Measurements from ENCODE around the gene CCDC159. TPM values are rescaled to one million over a fixed set of nuclear protein-coding genes. Genes with fewer than 3 reads are reported as not detected.

CCDC159 gene
- total and polyA plus RNA-seq, 2 donors (not counting 1 experiment from before 2014, with no cell fraction given), result 57.5 to 128 TPM

- no peak for TF ChIP-seq EZH2 (IDR thresholded peaks at IDR 0.05; ENCODE audit: borderline replicate concordance, insufficient read depth, low read depth, low read length, poor library complexity, severe bottlenecking)
- no peak for TF ChIP-seq CTCF (IDR thresholded peaks at IDR 0.05)
- no peak overlapping the region for H3K4me3 Mint-ChIP-seq
- DNase-seq (no peak), ATAC-seq (ENCODE audit: low read depth) (no peak)
- Histone ChIP-seq H3K4me3 (ENCODE audit: control extremely low read depth in 1 of 5, extremely low read depth in 1 of 5, insufficient read depth in 1 of 5, low read depth in 2 of 5, low read length in 4 of 5) (no peak overlapping the region), H3K9ac (ENCODE audit: low read length) (no peak overlapping the region), H2AFZ (ENCODE audit: insufficient read depth, low read depth, low read length, poor library complexity, severe bottlenecking) (no peak overlapping the region), H4K20me1 (ENCODE audit: control insufficient read depth, insufficient read depth, low read length, poor library complexity, severe bottlenecking) (no peaks in the 10 kb centered on the region), H3K79me2 (ENCODE audit: control insufficient read depth, insufficient read depth, low read length) (no peaks in the 10 kb centered on the region), H3K4me1 (ENCODE audit: control insufficient read depth in 2 of 2, insufficient read depth in 2 of 2, low read length in 2 of 2) (no peaks in the 10 kb centered on the region), H3K9me3 (ENCODE audit: control extremely low read depth in 1 of 3, control insufficient read depth in 2 of 3, insufficient read depth in 1 of 3, low read length in 2 of 3) (no peaks in the 10 kb centered on the region), H3K27ac (ENCODE audit: low read length in 2 of 2) (no peak overlapping the region), H3K4me2 (replicated peaks; ENCODE audit: low read depth, low read length, poor library complexity, severe bottlenecking) (no peak overlapping the region), H3K27me3 (replicated peaks in 1 of 4; ENCODE audit: control extremely low read depth in 1 of 4, control insufficient read depth in 3 of 4, insufficient read depth in 4 of 4, low read length in 3 of 4) (no peaks in the 10 kb centered on the region), H3K36me3 (replicated peaks in 1 of 2; ENCODE audit: control extremely low read depth in 1 of 2, control insufficient read depth in 1 of 2, extremely low read depth in 1 of 2, insufficient read depth in 2 of 2, low read length in 1 of 2) (peaks cover 0 to 24% of the 10 kb centered on the region in 2 experiments)
- H3K9me3 Mint-ChIP-seq (ENCODE audit: insufficient read depth), result no peaks in the 10 kb centered on the region
- POLR2A ChIA-PET, result no interaction called here
- H3K27me3 Mint-ChIP-seq, result no peaks in the 10 kb centered on the region
- CTCF ChIA-PET, result interaction anchor here (0.5 kb wide), 1 partner anchor 130 kb away, joined by 3 read pairs; no protein-coding TSS in a partner anchor
- intact Hi-C loops (cut with micrococcal nuclease), result no loop called here
- no peaks in the 10 kb centered on the region for H3K4me1 Mint-ChIP-seq
- 97% methylated on average over 5 of the region's 7 CpGs for WGBS (ENCODE audit: insufficient coverage)
- no peak overlapping the region for H3K27ac Mint-ChIP-seq
Measured at GRCh38 chr19:11365557-11366117, 19.3 kb downstream of the CCDC159 start.

- H3K9me3 Mint-ChIP-seq (ENCODE audit: insufficient read depth), result no peaks in the 10 kb centered on the region
- H3K27me3 ChIP-seq (replicated peaks in 1 of 4; ENCODE audit: control extremely low read depth in 1 of 4, control insufficient read depth in 3 of 4, insufficient read depth in 4 of 4, low read length in 3 of 4), result no peaks in the 10 kb centered on the region
- no peaks in the 10 kb centered on the region for H3K79me2 ChIP-seq (ENCODE audit: control insufficient read depth, insufficient read depth, low read length)
- WGBS (ENCODE audit: insufficient coverage), result 83% methylated on average over 1 of the region's 2 CpGs
- H3K4me1 ChIP-seq (ENCODE audit: control insufficient read depth in 2 of 2, insufficient read depth in 2 of 2, low read length in 2 of 2), result no peaks in the 10 kb centered on the region
- no peaks in the 10 kb centered on the region for H3K27me3 Mint-ChIP-seq
- peaks cover 0 to 24% of the 10 kb centered on the region in 2 experiments for H3K36me3 ChIP-seq (replicated peaks in 1 of 2; ENCODE audit: control extremely low read depth in 1 of 2, control insufficient read depth in 1 of 2, extremely low read depth in 1 of 2, insufficient read depth in 2 of 2, low read length in 1 of 2)
- intact Hi-C loops (cut with micrococcal nuclease), result no loop called here
- no peak overlapping the region for H3K27ac ChIP-seq (ENCODE audit: low read length in 2 of 2)
- CTCF ChIA-PET, result interaction anchor here (1.4 kb wide), 1 partner anchor 13 kb away, joined by 8 read pairs; no protein-coding TSS in a partner anchor
- DNase-seq (no peak), ATAC-seq (ENCODE audit: low read depth) (no peak)
- H2AFZ ChIP-seq (ENCODE audit: insufficient read depth, low read depth, low read length, poor library complexity, severe bottlenecking), result no peak overlapping the region
- POLR2A ChIA-PET, result no interaction called here
- no peak overlapping the region for H3K4me2 ChIP-seq (replicated peaks; ENCODE audit: low read depth, low read length, poor library complexity, severe bottlenecking)
- no peaks in the 10 kb centered on the region for H4K20me1 ChIP-seq (ENCODE audit: control insufficient read depth, insufficient read depth, low read length, poor library complexity, severe bottlenecking)
- no peak overlapping the region for H3K27ac Mint-ChIP-seq
- no peak overlapping the region for H3K9ac ChIP-seq (ENCODE audit: low read length)
- no peak overlapping the region for H3K4me3 Mint-ChIP-seq
- no peaks in the 10 kb centered on the region for H3K9me3 ChIP-seq (ENCODE audit: control extremely low read depth in 1 of 3, control insufficient read depth in 2 of 3, insufficient read depth in 1 of 3, low read length in 2 of 3)
- no peak overlapping the region for H3K4me3 ChIP-seq (ENCODE audit: control extremely low read depth in 1 of 5, extremely low read depth in 1 of 5, insufficient read depth in 1 of 5, low read depth in 2 of 5, low read length in 4 of 5)
- TF ChIP-seq CTCF (IDR thresholded peaks at IDR 0.05) (no peak), EZH2 (IDR thresholded peaks at IDR 0.05; ENCODE audit: borderline replicate concordance, insufficient read depth, low read depth, low read length, poor library complexity, severe bottlenecking) (no peak)
- no peaks in the 10 kb centered on the region for H3K4me1 Mint-ChIP-seq
Measured at GRCh38 chr19:11367528-11367927, 21.2 kb downstream of the CCDC159 start.

Data from B cell (primary cell).